K562 (cell line): ENCODE data around the gene SNX3. TPM values are rescaled to one million over a fixed set of nuclear protein-coding genes. Genes with fewer than 3 reads are reported as not detected.

Experiments
- ATAC-seq: fragments of 200-7000 bp; cut with Tn5 transposase; 3 replicates; pipeline ENCODE4 v1.9.1; 2020; ENCODE audit warnings: moderate library complexity
- BruUV-seq: library from RNA; stranded (reverse); fragments of 400-500 nt; replicated peaks from 2 replicates; lab custom pipeline; 2021; lab: Mats Ljungman, UMichigan
- CTCF ChIA-PET: fragments of 300-600 bp; formaldehyde crosslinking; extraction: SDS; loops from one replicate; lab custom pipeline; 2021; ENCODE audit warnings: low intra/inter-chr PET ratio; lab: Yijun Ruan, JAX
- POLR2A ChIA-PET: fragments of 300-600, 350-650 bp; sonication (Branson Sonifier 250); formaldehyde crosslinking; extraction: SDS; loops from one replicate; lab custom pipeline; 2021; ENCODE audit warnings: antibody characterized with exemption, inconsistent platforms; lab: Yijun Ruan, JAX
- DNase-seq, 4 experiments: peaks; one replicate each; pipeline versions ENCODE4 v3.0.0 to v3.0.0-alpha.2; 2011 to 2018; ENCODE audit warnings: low spot score in 3 of 4, mixed read lengths in 3 of 4; ENCODE audit errors: extremely low read depth in 1 of 4
- FAIRE-seq: peaks from 2 replicates; lab custom pipeline; 2011; peaks lifted over from hg19 to GRCh38; lab: Jason Lieb, UNC
- H2AFZ ChIP-seq: 2 replicates; pipeline ENCODE4 v1.6.0; 2011; ENCODE audit warnings: low read depth, low read length, control low read depth, inconsistent platforms
- H3K27ac ChIP-seq: fragments of 200-600 bp; 3 replicates; pipeline ENCODE4 v1.8.0; 2011; ENCODE audit warnings: low read depth, mild to moderate bottlenecking, control low read depth, inconsistent platforms, low read length, moderate library complexity, mixed read lengths; ENCODE audit errors: extremely low read depth
- H3K27me3 ChIP-seq, 2 experiments: fragments of 300-600 bp in 1 of 2; 2 replicates in 1 of 2; 3 replicates in 1 of 2; pipeline versions ENCODE4 v1.6.0 to v1.8.0; 2011; ENCODE audit warnings: inconsistent platforms in 2 of 2, low read length in 2 of 2, mild to moderate bottlenecking in 1 of 2, mixed read lengths in 1 of 2, moderate library complexity in 1 of 2; ENCODE audit not compliant: control insufficient read depth in 2 of 2, insufficient read depth in 2 of 2
- H3K36me3 ChIP-seq: fragments of 300-600 bp; 3 replicates; pipeline ENCODE4 v1.8.0; 2011; ENCODE audit warnings: mild to moderate bottlenecking, low read length, inconsistent platforms; ENCODE audit not compliant: control insufficient read depth, insufficient read depth
- H3K4me1 ChIP-seq, 2 experiments: fragments of 200-600 bp in 1 of 2; replicated peaks in 1 of 2; 2 replicates in 1 of 2; 3 replicates in 1 of 2; pipeline versions ENCODE4 v1.5.1 to v1.8.0; 2011; ENCODE audit warnings: inconsistent platforms in 2 of 2, low read length in 2 of 2, mild to moderate bottlenecking in 1 of 2, mixed read lengths in 1 of 2, moderate library complexity in 1 of 2; ENCODE audit not compliant: control insufficient read depth in 2 of 2, insufficient read depth in 2 of 2
- H3K4me2 ChIP-seq: 2 replicates; pipeline ENCODE4 v1.6.1; 2011; ENCODE audit warnings: low read length, control low read depth, inconsistent platforms, mixed read lengths; ENCODE audit not compliant: insufficient read depth
- H3K4me3 ChIP-seq: fragments of 200-600 bp; sonication (generic), shearing (Covaris generic); 2 replicates; pipeline ENCODE4 v1.5.1; 2016; ENCODE audit warnings: control low read depth, inconsistent platforms
- H3K79me2 ChIP-seq: fragments of 200-600 bp; 3 replicates; pipeline ENCODE4 v1.8.0; 2011; ENCODE audit warnings: low read length, inconsistent platforms; ENCODE audit not compliant: control insufficient read depth, insufficient read depth
- H3K9ac ChIP-seq, 2 experiments: 2 replicates each; pipeline versions ENCODE4 v1.6.0 to v1.6.1; 2011; ENCODE audit warnings: low read depth in 2 of 2, low read length in 2 of 2, control low read depth in 1 of 2, inconsistent platforms in 1 of 2, mild to moderate bottlenecking in 1 of 2, mixed read lengths in 1 of 2; ENCODE audit not compliant: insufficient read depth in 1 of 2
- H3K9me1 ChIP-seq: one replicate; pipeline ENCODE4 v1.6.0; 2011; ENCODE audit warnings: inconsistent platforms, mild to moderate bottlenecking, low read length, moderate library complexity; ENCODE audit not compliant: control insufficient read depth, insufficient read depth
- H3K9me3 ChIP-seq: replicated peaks from 2 replicates; pipeline ENCODE4 v1.5.1; 2011; ENCODE audit warnings: low read depth, low read length, inconsistent platforms; ENCODE audit not compliant: control insufficient read depth, insufficient read depth
- H4K20me1 ChIP-seq: replicated peaks from 2 replicates; pipeline ENCODE4 v1.6.1; 2011; ENCODE audit warnings: low read length, inconsistent platforms, mixed read lengths; ENCODE audit not compliant: control insufficient read depth, insufficient read depth
- ATF3 ChIP-seq, 2 experiments: fragments of 450-650 bp in 1 of 2; sonication (generic) in 1 of 2; formaldehyde crosslinking in 1 of 2; IDR thresholded peaks in 1 of 2; conservative IDR thresholded peaks in 1 of 2; 2 replicates each; pipeline versions ENCODE4 v1.6.1 to v1.8.1; 2016 to 2023; ENCODE audit warnings: mild to moderate bottlenecking in 2 of 2, moderate library complexity in 2 of 2, inconsistent platforms in 1 of 2, missing genetic modification reagents in 1 of 2
- CBX2 ChIP-seq: fragments of 200-600 bp; sonication (generic); IDR thresholded peaks from one replicate; pipeline ENCODE4 v1.6.1; 2012; ENCODE audit warnings: mild to moderate bottlenecking, low read length, inconsistent platforms; ENCODE audit not compliant: insufficient read depth, poor library complexity, severe bottlenecking
- CEBPB ChIP-seq: fragments of 450-650 bp; IDR thresholded peaks from 2 replicates; pipeline ENCODE4 v1.6.1; 2016; ENCODE audit warnings: missing genetic modification characterization, missing compliant biosample characterization
- CEBPG ChIP-seq, 3 experiments: fragments of 200-800 bp in 1 of 3; sonication (Bioruptor generic) in 1 of 3; sonication (generic) in 1 of 3; formaldehyde crosslinking in 1 of 3; IDR thresholded peaks in 2 of 3; conservative IDR thresholded peaks in 1 of 3; 2 replicates each; pipeline versions ENCODE4 v1.6.1 to v1.8.0; 2016 to 2022; ENCODE audit warnings: missing compliant biosample characterization in 2 of 3, missing genetic modification characterization in 2 of 3, mild to moderate bottlenecking in 1 of 3, missing genetic modification reagents in 1 of 3
- HNRNPK ChIP-seq: fragments of 200-400 bp; formaldehyde crosslinking; IDR thresholded peaks from one replicate; pipeline ENCODE4 v1.6.1; 2018; ENCODE audit warnings: mild to moderate bottlenecking, low read depth, low read length; ENCODE audit not compliant: poor library complexity, severe bottlenecking
- NEUROD1 ChIP-seq: fragments of 150-350 bp; IDR thresholded peaks from 2 replicates; pipeline ENCODE4 v1.6.1; 2014; ENCODE audit warnings: borderline replicate concordance, low read length, low read depth; ENCODE audit not compliant: partially characterized antibody
- PTBP1 ChIP-seq: fragments of 200-400 bp; formaldehyde crosslinking; IDR thresholded peaks from 2 replicates; pipeline ENCODE4 v1.6.1; 2017; ENCODE audit warnings: low read depth, low read length
- SAFB ChIP-seq: fragments of 200-400 bp; formaldehyde crosslinking; IDR thresholded peaks from 2 replicates; pipeline ENCODE4 v1.6.1; 2017; ENCODE audit warnings: low read depth, low read length, borderline replicate concordance
- SMARCE1 ChIP-seq: fragments of 450-650 bp; IDR thresholded peaks from 2 replicates; pipeline ENCODE4 v1.7.1; 2016; ENCODE audit warnings: mild to moderate bottlenecking
- in situ Hi-C: fragments of 300-500 bp; cut with MboI; formaldehyde crosslinking; loops from 4 replicates; pipeline ENCODE4 v1.15.0; 2018; ENCODE audit warnings: inconsistent platforms, mixed read lengths
- intact Hi-C: fragments of 100-400 bp; cut with micrococcal nuclease; formaldehyde crosslinking; loops from 2 replicates; pipeline ENCODE4 v1.14.2; 2022
- polyA plus RNA-seq, 8 experiments: library from polyadenylated mRNA; depleted of rRNA in 4 of 8; stranded (reverse) in 5 of 8; unstranded in 3 of 8; fragments of >200 nt; fragmentation: Nextera tagmentation in 2 of 8; fragmentation: Illumina TruSeq in 1 of 8; extraction: Ambion mirVana in 2 of 8; extraction: Trizol in 1 of 8; gene quantifications; 2 replicates each; pipeline versions ENCODE4 v1.2.1 to v1.2.3, GENCODE V29; 2011 to 2014; ENCODE audit warnings: inconsistent platforms in 1 of 8, missing spikeins in 1 of 8
- total RNA-seq, 7 experiments: library from RNA; depleted of rRNA in 6 of 7; stranded (reverse); fragments of >200 nt in 6 of 7; fragmentation: Illumina TruSeq in 2 of 7; extraction: Trizol in 2 of 7; gene quantifications; 2 replicates each; pipeline versions ENCODE4 v1.2.1 to v1.2.3, GENCODE V29; 2011 to 2021; ENCODE audit warnings: low replicate concordance in 1 of 7

SNX3 gene
- total and polyA plus RNA-seq, 9 of the 15 experiments (the other 6 are each of a cell fraction or from before 2014, with no cell fraction given): 48.9 to 410 (median 159) TPM

GRCh38 chr6:108285381-108285780 is 24.5 kb upstream of the SNX3 start:
- POLR2A ChIA-PET: no interaction called here
- no peak for FAIRE-seq
- no peak overlapping the region for H3K4me3 ChIP-seq
- H3K4me1 ChIP-seq: no peaks in the 10 kb centered on the region; a peak in 1 of 5 replicates
- ATAC-seq: no peak
- no peaks in the 10 kb centered on the region for H3K9me3 ChIP-seq
- H3K36me3 ChIP-seq: no peaks in the 10 kb centered on the region
- no peaks in the 10 kb centered on the region for H3K9me1 ChIP-seq
- TF ChIP-seq CBX2: no peak
- TF ChIP-seq SMARCE1: no peak
- TF ChIP-seq HNRNPK: no peak
- TF ChIP-seq CEBPB: peak; percentile 70
- no peak for TF ChIP-seq SAFB
- no peak for TF ChIP-seq NEUROD1
- TF ChIP-seq CEBPG (CRISPR knock-in tag; IDR thresholded peaks at IDR 0.05): no peak
- peak in 1 of 2 experiments; percentile 39; a peak in 1 of 4 replicates for TF ChIP-seq CEBPG (tag; conservative IDR thresholded peaks at IDR 0.05 in 1 of 2, IDR thresholded peaks at IDR 0.05 in 1 of 2)
- no peak for TF ChIP-seq PTBP1
- TF ChIP-seq ATF3 (IDR thresholded peaks at IDR 0.05): peak; percentile 45; the same call in 1 of the 2 replicates
- no peak for TF ChIP-seq ATF3 (CRISPR knock-in tag; conservative IDR thresholded peaks at IDR 0.05)
- CTCF ChIA-PET: no interaction called here
- no peaks in the 10 kb centered on the region for H4K20me1 ChIP-seq
- H3K27ac ChIP-seq: no peak overlapping the region
- H2AFZ ChIP-seq: no peak overlapping the region
- DNase-seq: no peak
- no peaks in the 10 kb centered on the region; a peak in 1 of 5 replicates for H3K27me3 ChIP-seq
- in situ Hi-C loops (no loop called here), intact Hi-C loops (no loop called here)
- no TSS peak for BruUV-seq
- H3K9ac ChIP-seq: no peak overlapping the region
- no peak overlapping the region for H3K4me2 ChIP-seq
- H3K79me2 ChIP-seq: no peaks in the 10 kb centered on the region
